Adipocyte (in vitro differentiated cells): ENCODE measurements around the gene BTBD1.
"Not testable (repeated sequence)": the region's sequence is repeated elsewhere in the genome, so short reads cannot be mapped to it uniquely, and the experiment has no call there.

ENCODE experiments used
- DNase-seq: peaks from one replicate; pipeline ENCODE4 v3.0.0-alpha.2; 2015; ENCODE audit warnings: low read depth
- H3K27me3 ChIP-seq: replicated peaks from 2 replicates; pipeline ENCODE4 v1.7.0; 2013; ENCODE audit warnings: mild to moderate bottlenecking, low read length, moderate library complexity; ENCODE audit not compliant: control insufficient read depth, insufficient read depth
- H3K36me3 ChIP-seq: 2 replicates; pipeline ENCODE4 v1.7.0; 2013; ENCODE audit warnings: low read length, mild to moderate bottlenecking, moderate library complexity; ENCODE audit not compliant: control insufficient read depth, insufficient read depth, severe bottlenecking
- H3K4me1 ChIP-seq: 2 replicates; pipeline ENCODE4 v1.7.0; 2013; ENCODE audit warnings: mild to moderate bottlenecking, low read length, moderate library complexity; ENCODE audit not compliant: control insufficient read depth, insufficient read depth
- H3K4me3 ChIP-seq: 2 replicates; pipeline ENCODE4 v1.7.0; 2013; ENCODE audit warnings: mild to moderate bottlenecking, low read length, moderate library complexity
- H3K9ac ChIP-seq: 2 replicates; pipeline ENCODE4 v1.7.0; 2013; ENCODE audit warnings: mild to moderate bottlenecking, low read length, moderate library complexity
- H3K9me3 ChIP-seq: 2 replicates; pipeline ENCODE4 v1.7.0; 2013; ENCODE audit warnings: mild to moderate bottlenecking, low read length, moderate library complexity; ENCODE audit not compliant: control insufficient read depth

BTBD1 gene

GRCh38 chr15:83092309-83092976 is 25.4 kb upstream of the BTBD1 start:
- H3K27me3 ChIP-seq = peaks cover 11% of the 10 kb centered on the region
- H3K9me3 ChIP-seq = peaks cover 8% of the 10 kb centered on the region
- H3K4me3 ChIP-seq = no peak overlapping the region
- no peaks in the 10 kb centered on the region for H3K4me1 ChIP-seq
- H3K9ac ChIP-seq = no peak overlapping the region
- no peak for DNase-seq
- H3K36me3 ChIP-seq = no peaks in the 10 kb centered on the region

DNA sequence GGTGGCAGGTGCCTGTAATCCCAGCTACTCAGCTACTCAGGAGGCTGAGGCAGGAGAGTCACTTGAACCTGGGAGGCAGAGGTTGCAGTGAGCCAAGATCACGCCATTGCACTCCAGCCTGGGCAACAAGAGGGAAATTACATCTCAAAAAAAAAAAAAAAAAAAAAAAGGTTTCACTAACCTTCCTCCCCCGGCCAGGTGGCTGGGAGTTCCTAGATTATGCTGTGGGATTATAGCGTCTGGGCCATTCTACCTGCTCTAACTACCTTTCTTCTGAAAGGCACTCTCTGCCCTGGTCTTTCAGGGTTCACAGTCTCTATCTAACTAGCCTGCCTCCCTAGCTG is 24.9 kb upstream of the BTBD1 start:
- H3K36me3 ChIP-seq = not testable (repeated sequence)

GRCh38 chr15:83090465-83090864 is 23.4 kb upstream of the BTBD1 start:
- H3K4me1 ChIP-seq = no peaks in the 10 kb centered on the region
- H3K9ac ChIP-seq = no peak overlapping the region
- DNase-seq = no peak
- no peaks in the 10 kb centered on the region for H3K36me3 ChIP-seq
- no peak overlapping the region for H3K4me3 ChIP-seq
- H3K27me3 ChIP-seq = peaks cover 11% of the 10 kb centered on the region
- no peaks in the 10 kb centered on the region for H3K9me3 ChIP-seq

More for the DNA sequence above, 24.9 kb upstream of the BTBD1 start:
- not testable (repeated sequence) for DNase-seq, H3K9ac ChIP-seq, H3K4me1 ChIP-seq, H3K4me3 ChIP-seq, H3K9me3 ChIP-seq
- peaks cover 11% of the 10 kb centered on the region for H3K27me3 ChIP-seq

DNA sequence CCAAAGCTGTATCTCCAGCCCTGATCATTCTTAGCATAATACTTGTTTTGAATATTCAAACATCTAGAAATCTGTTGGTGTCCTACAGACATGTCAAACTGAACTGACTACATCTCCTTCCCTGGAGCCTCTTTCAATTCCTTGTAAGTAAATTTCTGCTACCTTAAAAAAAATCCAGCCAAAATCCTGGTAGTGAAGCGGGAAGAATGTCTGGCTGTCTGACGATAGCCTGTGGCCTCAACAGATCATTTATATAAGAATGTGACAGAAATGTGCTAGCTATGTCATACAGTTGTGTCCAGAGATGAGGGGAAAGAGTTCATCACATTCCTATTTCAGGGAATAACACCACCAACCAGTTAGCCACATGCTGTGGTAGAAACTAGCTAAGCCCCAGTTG is 21.8 kb upstream of the BTBD1 start:
- H3K9me3 ChIP-seq = no peaks in the 10 kb centered on the region
- no peak overlapping the region for H3K4me3 ChIP-seq
- H3K9ac ChIP-seq = no peak overlapping the region
- no peak for DNase-seq
- H3K4me1 ChIP-seq = no peaks in the 10 kb centered on the region
- H3K36me3 ChIP-seq = no peaks in the 10 kb centered on the region
- peaks cover 11% of the 10 kb centered on the region for H3K27me3 ChIP-seq

- Histone ChIP-seq H3K9ac (no peak overlapping the region), H3K4me3 (no peak overlapping the region), H3K9me3 (no peaks in the 10 kb centered on the region), H3K27me3 (peaks cover 11% of the 10 kb centered on the region), H3K4me1 (no peaks in the 10 kb centered on the region), H3K36me3 (no peaks in the 10 kb centered on the region)
- no peak for DNase-seq
These were observed 20.5 kb upstream of the BTBD1 start for GRCh38 chr15:83087576-83087975.

GRCh38 chr15:83085864-83086552 is 19.0 kb upstream of the BTBD1 start:
- not testable (repeated sequence) for H3K9me3 ChIP-seq, H3K9ac ChIP-seq, H3K4me3 ChIP-seq, DNase-seq, H3K4me1 ChIP-seq, H3K36me3 ChIP-seq
- H3K27me3 ChIP-seq = peaks cover 11% of the 10 kb centered on the region

GRCh38 chr15:83085461-83085860 is 18.4 kb upstream of the BTBD1 start:
- not testable (repeated sequence) for H3K4me3 ChIP-seq, H3K9me3 ChIP-seq, DNase-seq, H3K36me3 ChIP-seq, H3K4me1 ChIP-seq, H3K9ac ChIP-seq
- peaks cover 11% of the 10 kb centered on the region for H3K27me3 ChIP-seq

GRCh38 chr15:83082730-83083386 is 15.8 kb upstream of the BTBD1 start:
- peaks cover 10% of the 10 kb centered on the region for H3K27me3 ChIP-seq
- no peaks in the 10 kb centered on the region for H3K9me3 ChIP-seq
- H3K4me3 ChIP-seq = no peak overlapping the region
- no peak overlapping the region for H3K9ac ChIP-seq
- H3K36me3 ChIP-seq = no peaks in the 10 kb centered on the region
- H3K4me1 ChIP-seq = no peaks in the 10 kb centered on the region
- DNase-seq = no peak

- Histone ChIP-seq H3K27me3 (peaks cover 19% of the 10 kb centered on the region), H3K9ac (no peak overlapping the region), H3K9me3 (no peaks in the 10 kb centered on the region), H3K4me3 (no peak overlapping the region), H3K4me1 (no peaks in the 10 kb centered on the region), H3K36me3 (no peaks in the 10 kb centered on the region)
- DNase-seq = no peak
These were observed 14.4 kb upstream of the BTBD1 start for GRCh38 chr15:83081256-83082014.

GRCh38 chr15:83078712-83079111 is 11.7 kb upstream of the BTBD1 start:
- H3K27me3 ChIP-seq = peaks cover 19% of the 10 kb centered on the region

More at GRCh38 chr15:83078712-83079111, 11.7 kb upstream of the BTBD1 start:
- Histone ChIP-seq H3K4me1 (no peaks in the 10 kb centered on the region), H3K4me3 (no peak overlapping the region), H3K9ac (no peak overlapping the region), H3K36me3 (no peaks in the 10 kb centered on the region), H3K9me3 (no peaks in the 10 kb centered on the region)
- no peak for DNase-seq
